ENCODE measurements around the gene BCKDK. TPM values are rescaled to one million over a fixed set of nuclear protein-coding genes. Genes with fewer than 3 reads are reported as not detected.

The BCKDK gene
- total and polyA plus RNA-seq, 2 of the 13 experiments (the other 11 are each of a cell fraction or from before 2014, with no cell fraction given) = 24.9 to 42.6 TPM

GRCh38 chr16:31093132-31093703 lies 15.0 kb upstream of the BCKDK start (continued):
- no peak for TF ChIP-seq REST (IDR thresholded peaks at IDR 0.05; ENCODE audit: borderline replicate concordance in 1 of 2, low read depth in 1 of 2, low read length in 2 of 2)
- TF ChIP-seq, protein P1, sequence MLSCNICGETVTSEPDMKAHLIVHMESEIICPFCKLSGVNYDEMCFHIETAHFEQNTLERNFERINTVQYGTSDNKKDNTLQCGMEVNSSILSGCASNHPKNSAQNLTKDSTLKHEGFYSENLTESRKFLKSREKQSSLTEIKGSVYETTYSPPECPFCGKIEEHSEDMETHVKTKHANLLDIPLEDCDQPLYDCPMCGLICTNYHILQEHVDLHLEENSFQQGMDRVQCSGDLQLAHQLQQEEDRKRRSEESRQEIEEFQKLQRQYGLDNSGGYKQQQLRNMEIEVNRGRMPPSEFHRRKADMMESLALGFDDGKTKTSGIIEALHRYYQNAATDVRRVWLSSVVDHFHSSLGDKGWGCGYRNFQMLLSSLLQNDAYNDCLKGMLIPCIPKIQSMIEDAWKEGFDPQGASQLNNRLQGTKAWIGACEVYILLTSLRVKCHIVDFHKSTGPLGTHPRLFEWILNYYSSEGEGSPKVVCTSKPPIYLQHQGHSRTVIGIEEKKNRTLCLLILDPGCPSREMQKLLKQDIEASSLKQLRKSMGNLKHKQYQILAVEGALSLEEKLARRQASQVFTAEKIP (CRISPR knock-in tag; IDR thresholded peaks at IDR 0.05; ENCODE audit: borderline replicate concordance) = no peak
- no peak; the same call in 1 of the 2 replicates for TF ChIP-seq FOXK1 (CRISPR knock-in tag; IDR thresholded peaks at IDR 0.05; ENCODE audit: borderline replicate concordance, low read depth)
- TF ChIP-seq FOXA3 (CRISPR knock-in tag; IDR thresholded peaks at IDR 0.05) = peak; percentile 25; the same call in 1 of the 2 replicates
- TF ChIP-seq ZC3H4 (CRISPR knock-in tag; IDR thresholded peaks at IDR 0.05; ENCODE audit: borderline replicate concordance) = no peak
- no peak for TF ChIP-seq JUND (CRISPR knock-in tag; IDR thresholded peaks at IDR 0.05)
- no peak for TF ChIP-seq ZNF7 (CRISPR knock-in tag; IDR thresholded peaks at IDR 0.05)
- TF ChIP-seq, protein P2, sequence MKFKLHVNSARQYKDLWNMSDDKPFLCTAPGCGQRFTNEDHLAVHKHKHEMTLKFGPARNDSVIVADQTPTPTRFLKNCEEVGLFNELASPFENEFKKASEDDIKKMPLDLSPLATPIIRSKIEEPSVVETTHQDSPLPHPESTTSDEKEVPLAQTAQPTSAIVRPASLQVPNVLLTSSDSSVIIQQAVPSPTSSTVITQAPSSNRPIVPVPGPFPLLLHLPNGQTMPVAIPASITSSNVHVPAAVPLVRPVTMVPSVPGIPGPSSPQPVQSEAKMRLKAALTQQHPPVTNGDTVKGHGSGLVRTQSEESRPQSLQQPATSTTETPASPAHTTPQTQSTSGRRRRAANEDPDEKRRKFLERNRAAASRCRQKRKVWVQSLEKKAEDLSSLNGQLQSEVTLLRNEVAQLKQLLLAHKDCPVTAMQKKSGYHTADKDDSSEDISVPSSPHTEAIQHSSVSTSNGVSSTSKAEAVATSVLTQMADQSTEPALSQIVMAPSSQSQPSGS (CRISPR knock-in tag; IDR thresholded peaks at IDR 0.05) = no peak
- peak; percentile 24; the same call in 1 of the 2 replicates for TF ChIP-seq ZHX1 (CRISPR knock-in tag; IDR thresholded peaks at IDR 0.05; ENCODE audit: low read depth)
- no peak for TF ChIP-seq ARHGAP35 (CRISPR knock-in tag; IDR thresholded peaks at IDR 0.05; ENCODE audit: borderline replicate concordance)
- TF ChIP-seq SMAD3 (CRISPR knock-in tag; IDR thresholded peaks at IDR 0.05) = 0 out of 2 replicates have a peak, but pooled peaks have one; percentile 51
- TF ChIP-seq, protein P3, sequence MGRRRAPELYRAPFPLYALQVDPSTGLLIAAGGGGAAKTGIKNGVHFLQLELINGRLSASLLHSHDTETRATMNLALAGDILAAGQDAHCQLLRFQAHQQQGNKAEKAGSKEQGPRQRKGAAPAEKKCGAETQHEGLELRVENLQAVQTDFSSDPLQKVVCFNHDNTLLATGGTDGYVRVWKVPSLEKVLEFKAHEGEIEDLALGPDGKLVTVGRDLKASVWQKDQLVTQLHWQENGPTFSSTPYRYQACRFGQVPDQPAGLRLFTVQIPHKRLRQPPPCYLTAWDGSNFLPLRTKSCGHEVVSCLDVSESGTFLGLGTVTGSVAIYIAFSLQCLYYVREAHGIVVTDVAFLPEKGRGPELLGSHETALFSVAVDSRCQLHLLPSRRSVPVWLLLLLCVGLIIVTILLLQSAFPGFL (CRISPR knock-in tag; IDR thresholded peaks at IDR 0.05) = no peak
- no peak for TF ChIP-seq HNRNPUL1 (IDR thresholded peaks at IDR 0.05; ENCODE audit: low read depth, low read length)
- no peak for TF ChIP-seq JUNB (CRISPR knock-in tag; IDR thresholded peaks at IDR 0.05; ENCODE audit: borderline replicate concordance)
- no peak for TF ChIP-seq NR1H2 (CRISPR knock-in tag; IDR thresholded peaks at IDR 0.05; ENCODE audit: borderline replicate concordance, low read depth)
- peak; percentile 77 for TF ChIP-seq SAP130 (CRISPR knock-in tag; IDR thresholded peaks at IDR 0.05; ENCODE audit: low read depth)
- no peak for TF ChIP-seq PAX8 (CRISPR knock-in tag; IDR thresholded peaks at IDR 0.05; ENCODE audit: borderline replicate concordance)
- TF ChIP-seq ZFP62 (CRISPR knock-in tag; IDR thresholded peaks at IDR 0.05) = no peak
